ENCODE data around the gene UPK2. TPM values are rescaled to one million over a fixed set of nuclear protein-coding genes. Genes with fewer than 3 reads are reported as not detected.

UPK2 gene
- total and polyA plus RNA-seq, 2 of the 13 experiments (the other 11 are each of a cell fraction or from before 2014, with no cell fraction given) = not detected

GRCh38 chr11:118928870-118929500, 27.1 kb upstream of the UPK2 start (continued):
- no peak for TF ChIP-seq ZBTB2 (CRISPR knock-in tag; IDR thresholded peaks at IDR 0.05; ENCODE audit: low read depth)
- TF ChIP-seq ZBTB7A (CRISPR knock-in tag; IDR thresholded peaks at IDR 0.05) = peak; percentile 31; the same call in 1 of the 2 replicates
- peak; percentile 6; the same call in 1 of the 2 replicates for TF ChIP-seq GABPB1 (CRISPR knock-in tag; IDR thresholded peaks at IDR 0.05)
- no peak for TF ChIP-seq ZNF230 (CRISPR knock-in tag; IDR thresholded peaks at IDR 0.05)
- TF ChIP-seq ZNF879 (CRISPR knock-in tag; IDR thresholded peaks at IDR 0.05) = no peak

DNA sequence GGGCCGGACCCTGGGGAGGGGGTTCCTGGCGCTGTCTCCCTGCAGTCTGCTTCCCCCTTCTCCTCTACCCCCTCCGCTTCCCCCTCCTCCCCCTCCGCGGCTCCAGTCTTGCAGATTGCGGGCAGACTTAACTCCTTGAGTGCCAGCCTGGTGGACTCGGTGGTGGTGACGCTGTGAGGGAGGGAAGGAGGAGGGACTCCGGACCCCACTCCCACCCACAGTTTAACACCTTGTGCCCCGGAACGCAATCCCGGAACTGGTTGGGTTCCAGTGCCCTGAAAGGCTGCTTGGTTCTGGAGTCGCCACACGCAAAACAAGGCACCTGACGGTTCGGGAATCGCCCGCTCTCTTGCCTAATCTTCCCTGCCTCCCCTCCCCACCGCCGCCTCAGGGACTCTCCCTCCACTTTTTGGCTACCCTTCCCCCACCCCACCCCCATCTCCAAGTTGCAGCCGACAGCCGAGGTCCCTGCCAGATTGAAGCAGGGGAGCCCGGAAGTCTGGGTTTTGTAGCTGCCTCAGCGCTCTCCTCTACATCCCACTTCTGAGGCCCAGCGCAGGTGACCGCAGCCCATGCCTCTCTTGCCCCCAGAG, 26.5 kb upstream of the UPK2 start:
- Histone ChIP-seq H3K79me2 (ENCODE audit: insufficient read depth, low read length) (peaks cover 7% of the 10 kb centered on the region), H3K27ac (ENCODE audit: extremely low read length, insufficient read depth, low read length) (peak overlapping the region; percentile 50), H3K4me1 (ENCODE audit: insufficient read depth, low read length) (peaks cover 53% of the 10 kb centered on the region), H3K9me3 (ENCODE audit: low read length) (no peaks in the 10 kb centered on the region), H3K27me3 (ENCODE audit: control insufficient read depth in 1 of 2, insufficient read depth in 2 of 2, low read length in 2 of 2) (peaks cover 2 to 7% of the 10 kb centered on the region in 2 experiments; a peak in 3 of 5 replicates), H4K20me1 (ENCODE audit: insufficient read depth, low read length) (no peaks in the 10 kb centered on the region), H2AFZ (ENCODE audit: low read length) (no peak overlapping the region), H3K4me2 (ENCODE audit: low read depth, low read length) (peak overlapping the region; percentile 90), H3K36me3 (replicated peaks in 1 of 2; ENCODE audit: control insufficient read depth in 1 of 2, insufficient read depth in 2 of 2, low read length in 2 of 2) (no peaks in the 10 kb centered on the region), H3K9ac (ENCODE audit: insufficient read depth, low read depth, low read length) (peak overlapping the region; percentile 47; the same call in 1 of the 2 replicates), H3K4me3 (replicated peaks in 1 of 3; ENCODE audit: insufficient read depth in 1 of 3, low read depth in 2 of 3, low read length in 3 of 3) (peak overlapping the region; percentile 71 to 89 (median 81))
- WGBS (ENCODE audit: low lambda C conversion rate) = 2% methylated on average over 16 of the region's 26 CpGs
- peak; percentile 64 for DNase-seq (ENCODE audit: low spot score)
- POLR2A ChIA-PET = no interaction called here
- FAIRE-seq = no peak
- in situ Hi-C loops (cut with HindIII; ENCODE audit: extremely low pct_ligation_motif_present, low pct_unique_long_range_greater_than_20kb) (no loop called here), intact Hi-C loops (cut with micrococcal nuclease; ENCODE audit: unreplicated experiment) (loop anchor here (1.0 kb wide), 2 partner anchors 22 to 27 kb away; partner anchors contain the start of gene UPK2)
- BruUV-seq (replicated peaks) = no TSS peak
- CTCF ChIA-PET (ENCODE audit: low intra/inter-chr PET ratio, low total read pairs) = interaction anchor here (0.8 to 9.8 kb wide), 4 partner anchors 22 to 239 kb away, joined by 3 to 188 read pairs (median 6); partner anchors contain the start of gene UPK2
- ATAC-seq = peak; percentile 5
- TF ChIP-seq ZNF672 (CRISPR knock-in tag; IDR thresholded peaks at IDR 0.05) (no peak), ZNF558 (CRISPR knock-in tag; IDR thresholded peaks at IDR 0.05; ENCODE audit: borderline replicate concordance) (no peak), ZSCAN31 (CRISPR knock-in tag; IDR thresholded peaks at IDR 0.05; ENCODE audit: low read depth) (0 out of 2 replicates have a peak, but pooled peaks have one; percentile 7), PHF20 (CRISPR knock-in tag; IDR thresholded peaks at IDR 0.05) (no peak), ATM (IDR thresholded peaks at IDR 0.05; ENCODE audit: borderline replicate concordance) (no peak), DNMT3B (CRISPR knock-in tag; conservative IDR thresholded peaks at IDR 0.05) (0 out of 2 replicates have a peak, but pooled peaks have one; percentile 68), ZMAT3 (CRISPR knock-in tag; conservative IDR thresholded peaks at IDR 0.05) (no peak), RCOR2 (CRISPR knock-in tag; IDR thresholded peaks at IDR 0.05) (no peak), TCF7L2 (IDR thresholded peaks at IDR 0.05; ENCODE audit: low read depth, low read length) (no peak), SKIL (CRISPR knock-in tag; IDR thresholded peaks at IDR 0.05; ENCODE audit: borderline replicate concordance) (0 out of 2 replicates have a peak, but pooled peaks have one; percentile 5), ZFP1 (CRISPR knock-in tag; IDR thresholded peaks at IDR 0.05) (no peak)
- TF ChIP-seq, protein P1, sequence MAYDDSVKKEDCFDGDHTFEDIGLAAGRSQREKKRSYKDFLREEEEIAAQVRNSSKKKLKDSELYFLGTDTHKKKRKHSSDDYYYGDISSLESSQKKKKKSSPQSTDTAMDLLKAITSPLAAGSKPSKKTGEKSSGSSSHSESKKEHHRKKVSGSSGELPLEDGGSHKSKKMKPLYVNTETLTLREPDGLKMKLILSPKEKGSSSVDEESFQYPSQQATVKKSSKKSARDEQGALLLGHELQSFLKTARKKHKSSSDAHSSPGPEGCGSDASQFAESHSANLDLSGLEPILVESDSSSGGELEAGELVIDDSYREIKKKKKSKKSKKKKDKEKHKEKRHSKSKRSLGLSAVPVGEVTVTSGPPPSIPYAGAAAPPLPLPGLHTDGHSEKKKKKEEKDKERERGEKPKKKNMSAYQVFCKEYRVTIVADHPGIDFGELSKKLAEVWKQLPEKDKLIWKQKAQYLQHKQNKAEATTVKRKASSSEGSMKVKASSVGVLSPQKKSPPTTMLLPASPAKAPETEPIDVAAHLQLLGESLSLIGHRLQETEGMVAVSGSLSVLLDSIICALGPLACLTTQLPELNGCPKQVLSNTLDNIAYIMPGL (CRISPR knock-in tag; IDR thresholded peaks at IDR 0.05; ENCODE audit: borderline replicate concordance in 1 of 2, low read depth in 1 of 2) = 0 out of 4 replicates have a peak, but pooled peaks of 1 of the 2 experiments have one; percentile 42

Data from HepG2 (cell line).